WTC11 (cell line): ENCODE measurements around the gene SMAD3. TPM values are rescaled to one million over a fixed set of nuclear protein-coding genes. Genes with fewer than 3 reads are reported as not detected.

Source experiments
- ATAC-seq: fragments of 200-7000 bp; cut with Tn5 transposase; 2 replicates; pipeline ENCODE4 v1.10.0; 2021; ENCODE audit warnings: mild to moderate bottlenecking, moderate library complexity
- CTCF ChIA-PET: fragments of 300-600 bp; sonication (Branson Sonifier 250); formaldehyde crosslinking; loops from one replicate; lab custom pipeline; 2021; ENCODE audit warnings: antibody characterized with exemption; lab: Charles Lee
- POLR2A ChIA-PET: fragments of 350-600 bp; sonication (Branson Sonifier 250); formaldehyde crosslinking; loops from one replicate; lab custom pipeline; 2021; ENCODE audit warnings: antibody characterized with exemption; lab: Charles Lee
- DNase-seq: peaks from one replicate; pipeline ENCODE4 v3.0.0; 2021; ENCODE audit warnings: low spot score
- H3K27ac Mint-ChIP-seq: 2 replicates; pipeline ENCODE4 v1.8.0; 2021; ENCODE audit warnings: mixed read lengths
- H3K27me3 Mint-ChIP-seq: 2 replicates; pipeline ENCODE4 v1.8.0; 2021; ENCODE audit warnings: low read depth, mild to moderate bottlenecking, moderate library complexity, mixed read lengths
- H3K36me3 Mint-ChIP-seq: 2 replicates; pipeline ENCODE4 v1.8.0; 2021; ENCODE audit warnings: mixed read lengths
- H3K4me1 Mint-ChIP-seq: 2 replicates; pipeline ENCODE4 v1.8.0; 2022; ENCODE audit warnings: mixed read lengths
- H3K4me3 Mint-ChIP-seq: 2 replicates; pipeline ENCODE4 v1.8.0; 2021; ENCODE audit warnings: mild to moderate bottlenecking, moderate library complexity, mixed read lengths
- H3K9me3 Mint-ChIP-seq: 2 replicates; pipeline ENCODE4 v1.8.0; 2021; ENCODE audit warnings: mixed read lengths
- ATF1 ChIP-seq: sonication (generic); formaldehyde crosslinking; IDR thresholded peaks from 2 replicates; pipeline ENCODE4 v1.8.1; 2023; ENCODE audit warnings: mild to moderate bottlenecking, moderate library complexity, missing genetic modification reagents
- CBFB ChIP-seq: sonication (generic); formaldehyde crosslinking; IDR thresholded peaks from 2 replicates; pipeline ENCODE4 v1.8.1; 2022; ENCODE audit warnings: mild to moderate bottlenecking, low read depth, missing genetic modification reagents
- ESRRA ChIP-seq: sonication (generic); formaldehyde crosslinking; IDR thresholded peaks from 2 replicates; pipeline ENCODE4 v1.8.1; 2022; ENCODE audit warnings: mild to moderate bottlenecking, missing genetic modification reagents, borderline replicate concordance
- GABPB1 ChIP-seq: sonication (generic); formaldehyde crosslinking; IDR thresholded peaks from 2 replicates; pipeline ENCODE4 v1.8.1; 2023; ENCODE audit warnings: mild to moderate bottlenecking, missing genetic modification reagents
- JAZF1 ChIP-seq: fragments of 250-450 bp; sonication (Bioruptor Pico); IDR thresholded peaks from 2 replicates; pipeline ENCODE4 v1.9.0; 2021; ENCODE audit warnings: moderate library complexity, mild to moderate bottlenecking, inconsistent platforms
- JUN ChIP-seq: sonication (generic); formaldehyde crosslinking; IDR thresholded peaks from 2 replicates; pipeline ENCODE4 v1.8.0; 2023; ENCODE audit warnings: mild to moderate bottlenecking, missing genetic modification reagents
- KAT7 ChIP-seq: sonication (generic); formaldehyde crosslinking; IDR thresholded peaks from 2 replicates; pipeline ENCODE4 v1.8.1; 2023; ENCODE audit warnings: missing genetic modification reagents, mild to moderate bottlenecking, borderline replicate concordance
- NR1H2 ChIP-seq: sonication (generic); formaldehyde crosslinking; IDR thresholded peaks from 2 replicates; pipeline ENCODE4 v1.9.0; 2021; ENCODE audit warnings: mild to moderate bottlenecking, moderate library complexity, missing genetic modification reagents
- NR3C1 ChIP-seq: sonication (generic); formaldehyde crosslinking; conservative IDR thresholded peaks from 2 replicates; pipeline ENCODE4 v1.8.1; 2023; ENCODE audit warnings: low read depth, mild to moderate bottlenecking, missing genetic modification reagents
- TEAD1 ChIP-seq: sonication (generic); formaldehyde crosslinking; IDR thresholded peaks from 2 replicates; pipeline ENCODE4 v1.8.0; 2022; ENCODE audit warnings: mild to moderate bottlenecking, missing genetic modification reagents
- ZNF219 ChIP-seq: sonication (generic); formaldehyde crosslinking; IDR thresholded peaks from 2 replicates; pipeline ENCODE4 v1.8.0; 2023; ENCODE audit warnings: missing genetic modification reagents, mild to moderate bottlenecking, borderline replicate concordance
- total RNA-seq: library from RNA; stranded (reverse); gene quantifications from 3 replicates; pipeline ENCODE4 v1.2.3, GENCODE V29; 2021
- TF ChIP-seq, protein P1 (sequence below): fragments of 250-450 bp; sonication (Bioruptor Pico); IDR thresholded peaks from 2 replicates; pipeline ENCODE4 v1.9.0; 2021; ENCODE audit warnings: mild to moderate bottlenecking
- TF ChIP-seq, protein P2 (sequence below): fragments of 250-450 bp; sonication (Bioruptor Pico); IDR thresholded peaks from 2 replicates; pipeline ENCODE4 v1.9.0; 2021; ENCODE audit warnings: mild to moderate bottlenecking, borderline replicate concordance
- TF ChIP-seq, protein P3 (sequence below): sonication (generic); formaldehyde crosslinking; IDR thresholded peaks from 2 replicates; pipeline ENCODE4 v1.8.0; 2022; ENCODE audit warnings: mild to moderate bottlenecking, missing genetic modification reagents
- TF ChIP-seq, protein P4 (sequence below): sonication (generic); formaldehyde crosslinking; IDR thresholded peaks from 2 replicates; pipeline ENCODE4 v1.8.1; 2022; ENCODE audit warnings: mild to moderate bottlenecking, moderate library complexity, missing genetic modification reagents
- TF ChIP-seq, protein P5 (sequence below): sonication (generic); formaldehyde crosslinking; IDR thresholded peaks from 2 replicates; pipeline ENCODE4 v1.8.0; 2023; ENCODE audit warnings: missing genetic modification reagents, mild to moderate bottlenecking, borderline replicate concordance

Gene SMAD3
- total RNA-seq, 1 experiment from 2014 or later: 34.6 TPM

DNA sequence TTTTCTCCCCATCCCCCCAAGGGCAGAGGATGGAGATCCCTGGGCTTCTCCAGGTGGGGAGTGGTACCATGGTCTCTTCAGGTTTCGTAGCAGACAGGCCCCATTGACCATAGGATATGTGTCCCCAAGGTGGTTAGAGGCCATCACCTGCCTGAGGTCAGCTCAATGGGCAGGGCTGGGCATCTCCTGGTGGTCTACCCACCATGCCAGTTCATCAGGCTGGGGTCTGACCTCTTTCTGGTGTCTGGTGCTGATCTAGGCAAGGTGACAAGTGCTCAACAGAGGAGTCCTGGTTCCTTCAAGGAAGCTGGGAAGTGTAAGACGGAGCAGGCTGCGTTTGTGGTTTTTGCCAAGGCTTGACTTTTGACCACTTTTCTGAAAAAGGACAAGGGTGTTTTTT lies 71.4 kb downstream of the SMAD3 start:
- no peak for DNase-seq
- Mint-ChIP-seq H3K9me3 (no peaks in the 10 kb centered on the region), H3K4me3 (no peak overlapping the region), H3K36me3 (no peaks in the 10 kb centered on the region), H3K27ac (peak overlapping the region; percentile 4; the same call in 1 of the 2 replicates), H3K27me3 (no peaks in the 10 kb centered on the region), H3K4me1 (peaks cover 81% of the 10 kb centered on the region)
- ChIA-PET CTCF (no interaction called here), POLR2A (no interaction called here)
- TF ChIP-seq JUN (CRISPR knock-in tag): no peak
- TF ChIP-seq, protein P1, sequence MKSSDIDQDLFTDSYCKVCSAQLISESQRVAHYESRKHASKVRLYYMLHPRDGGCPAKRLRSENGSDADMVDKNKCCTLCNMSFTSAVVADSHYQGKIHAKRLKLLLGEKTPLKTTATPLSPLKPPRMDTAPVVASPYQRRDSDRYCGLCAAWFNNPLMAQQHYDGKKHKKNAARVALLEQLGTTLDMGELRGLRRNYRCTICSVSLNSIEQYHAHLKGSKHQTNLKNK (CRISPR knock-in tag): no peak
- TF ChIP-seq ESRRA (CRISPR knock-in tag): no peak
- no peak for TF ChIP-seq GABPB1
- no peak for TF ChIP-seq ZNF219 (CRISPR knock-in tag)
- TF ChIP-seq, protein P2, sequence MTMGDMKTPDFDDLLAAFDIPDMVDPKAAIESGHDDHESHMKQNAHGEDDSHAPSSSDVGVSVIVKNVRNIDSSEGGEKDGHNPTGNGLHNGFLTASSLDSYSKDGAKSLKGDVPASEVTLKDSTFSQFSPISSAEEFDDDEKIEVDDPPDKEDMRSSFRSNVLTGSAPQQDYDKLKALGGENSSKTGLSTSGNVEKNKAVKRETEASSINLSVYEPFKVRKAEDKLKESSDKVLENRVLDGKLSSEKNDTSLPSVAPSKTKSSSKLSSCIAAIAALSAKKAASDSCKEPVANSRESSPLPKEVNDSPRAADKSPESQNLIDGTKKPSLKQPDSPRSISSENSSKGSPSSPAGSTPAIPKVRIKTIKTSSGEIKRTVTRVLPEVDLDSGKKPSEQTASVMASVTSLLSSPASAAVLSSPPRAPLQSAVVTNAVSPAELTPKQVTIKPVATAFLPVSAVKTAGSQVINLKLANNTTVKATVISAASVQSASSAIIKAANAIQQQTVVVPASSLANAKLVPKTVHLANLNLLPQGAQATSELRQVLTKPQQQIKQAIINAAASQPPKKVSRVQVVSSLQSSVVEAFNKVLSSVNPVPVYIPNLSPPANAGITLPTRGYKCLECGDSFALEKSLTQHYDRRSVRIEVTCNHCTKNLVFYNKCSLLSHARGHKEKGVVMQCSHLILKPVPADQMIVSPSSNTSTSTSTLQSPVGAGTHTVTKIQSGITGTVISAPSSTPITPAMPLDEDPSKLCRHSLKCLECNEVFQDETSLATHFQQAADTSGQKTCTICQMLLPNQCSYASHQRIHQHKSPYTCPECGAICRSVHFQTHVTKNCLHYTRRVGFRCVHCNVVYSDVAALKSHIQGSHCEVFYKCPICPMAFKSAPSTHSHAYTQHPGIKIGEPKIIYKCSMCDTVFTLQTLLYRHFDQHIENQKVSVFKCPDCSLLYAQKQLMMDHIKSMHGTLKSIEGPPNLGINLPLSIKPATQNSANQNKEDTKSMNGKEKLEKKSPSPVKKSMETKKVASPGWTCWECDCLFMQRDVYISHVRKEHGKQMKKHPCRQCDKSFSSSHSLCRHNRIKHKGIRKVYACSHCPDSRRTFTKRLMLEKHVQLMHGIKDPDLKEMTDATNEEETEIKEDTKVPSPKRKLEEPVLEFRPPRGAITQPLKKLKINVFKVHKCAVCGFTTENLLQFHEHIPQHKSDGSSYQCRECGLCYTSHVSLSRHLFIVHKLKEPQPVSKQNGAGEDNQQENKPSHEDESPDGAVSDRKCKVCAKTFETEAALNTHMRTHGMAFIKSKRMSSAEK (CRISPR knock-in tag): no peak
- TF ChIP-seq, protein P3, sequence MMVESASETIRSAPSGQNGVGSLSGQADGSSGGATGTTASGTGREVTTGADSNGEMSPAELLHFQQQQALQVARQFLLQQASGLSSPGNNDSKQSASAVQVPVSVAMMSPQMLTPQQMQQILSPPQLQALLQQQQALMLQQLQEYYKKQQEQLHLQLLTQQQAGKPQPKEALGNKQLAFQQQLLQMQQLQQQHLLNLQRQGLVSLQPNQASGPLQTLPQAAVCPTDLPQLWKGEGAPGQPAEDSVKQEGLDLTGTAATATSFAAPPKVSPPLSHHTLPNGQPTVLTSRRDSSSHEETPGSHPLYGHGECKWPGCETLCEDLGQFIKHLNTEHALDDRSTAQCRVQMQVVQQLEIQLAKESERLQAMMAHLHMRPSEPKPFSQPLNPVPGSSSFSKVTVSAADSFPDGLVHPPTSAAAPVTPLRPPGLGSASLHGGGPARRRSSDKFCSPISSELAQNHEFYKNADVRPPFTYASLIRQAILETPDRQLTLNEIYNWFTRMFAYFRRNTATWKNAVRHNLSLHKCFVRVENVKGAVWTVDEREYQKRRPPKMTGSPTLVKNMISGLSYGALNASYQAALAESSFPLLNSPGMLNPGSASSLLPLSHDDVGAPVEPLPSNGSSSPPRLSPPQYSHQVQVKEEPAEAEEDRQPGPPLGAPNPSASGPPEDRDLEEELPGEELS (CRISPR knock-in tag): no peak
- TF ChIP-seq CBFB (CRISPR knock-in tag): no peak
- TF ChIP-seq, protein P4, sequence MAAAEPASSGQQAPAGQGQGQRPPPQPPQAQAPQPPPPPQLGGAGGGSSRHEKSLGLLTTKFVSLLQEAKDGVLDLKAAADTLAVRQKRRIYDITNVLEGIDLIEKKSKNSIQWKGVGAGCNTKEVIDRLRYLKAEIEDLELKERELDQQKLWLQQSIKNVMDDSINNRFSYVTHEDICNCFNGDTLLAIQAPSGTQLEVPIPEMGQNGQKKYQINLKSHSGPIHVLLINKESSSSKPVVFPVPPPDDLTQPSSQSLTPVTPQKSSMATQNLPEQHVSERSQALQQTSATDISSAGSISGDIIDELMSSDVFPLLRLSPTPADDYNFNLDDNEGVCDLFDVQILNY (CRISPR knock-in tag): no peak
- TF ChIP-seq JAZF1: no peak
- TF ChIP-seq, protein P5, sequence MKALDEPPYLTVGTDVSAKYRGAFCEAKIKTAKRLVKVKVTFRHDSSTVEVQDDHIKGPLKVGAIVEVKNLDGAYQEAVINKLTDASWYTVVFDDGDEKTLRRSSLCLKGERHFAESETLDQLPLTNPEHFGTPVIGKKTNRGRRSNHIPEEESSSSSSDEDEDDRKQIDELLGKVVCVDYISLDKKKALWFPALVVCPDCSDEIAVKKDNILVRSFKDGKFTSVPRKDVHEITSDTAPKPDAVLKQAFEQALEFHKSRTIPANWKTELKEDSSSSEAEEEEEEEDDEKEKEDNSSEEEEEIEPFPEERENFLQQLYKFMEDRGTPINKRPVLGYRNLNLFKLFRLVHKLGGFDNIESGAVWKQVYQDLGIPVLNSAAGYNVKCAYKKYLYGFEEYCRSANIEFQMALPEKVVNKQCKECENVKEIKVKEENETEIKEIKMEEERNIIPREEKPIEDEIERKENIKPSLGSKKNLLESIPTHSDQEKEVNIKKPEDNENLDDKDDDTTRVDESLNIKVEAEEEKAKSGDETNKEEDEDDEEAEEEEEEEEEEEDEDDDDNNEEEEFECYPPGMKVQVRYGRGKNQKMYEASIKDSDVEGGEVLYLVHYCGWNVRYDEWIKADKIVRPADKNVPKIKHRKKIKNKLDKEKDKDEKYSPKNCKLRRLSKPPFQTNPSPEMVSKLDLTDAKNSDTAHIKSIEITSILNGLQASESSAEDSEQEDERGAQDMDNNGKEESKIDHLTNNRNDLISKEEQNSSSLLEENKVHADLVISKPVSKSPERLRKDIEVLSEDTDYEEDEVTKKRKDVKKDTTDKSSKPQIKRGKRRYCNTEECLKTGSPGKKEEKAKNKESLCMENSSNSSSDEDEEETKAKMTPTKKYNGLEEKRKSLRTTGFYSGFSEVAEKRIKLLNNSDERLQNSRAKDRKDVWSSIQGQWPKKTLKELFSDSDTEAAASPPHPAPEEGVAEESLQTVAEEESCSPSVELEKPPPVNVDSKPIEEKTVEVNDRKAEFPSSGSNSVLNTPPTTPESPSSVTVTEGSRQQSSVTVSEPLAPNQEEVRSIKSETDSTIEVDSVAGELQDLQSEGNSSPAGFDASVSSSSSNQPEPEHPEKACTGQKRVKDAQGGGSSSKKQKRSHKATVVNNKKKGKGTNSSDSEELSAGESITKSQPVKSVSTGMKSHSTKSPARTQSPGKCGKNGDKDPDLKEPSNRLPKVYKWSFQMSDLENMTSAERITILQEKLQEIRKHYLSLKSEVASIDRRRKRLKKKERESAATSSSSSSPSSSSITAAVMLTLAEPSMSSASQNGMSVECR (CRISPR knock-in tag): no peak
- TF ChIP-seq ATF1 (CRISPR knock-in tag): no peak
- no peak for TF ChIP-seq TEAD1
- TF ChIP-seq NR1H2 (CRISPR knock-in tag): no peak
- TF ChIP-seq NR3C1 (CRISPR knock-in tag): no peak
- TF ChIP-seq KAT7 (CRISPR knock-in tag): no peak
- ATAC-seq: no peak
